HG03175 (cell line): ENCODE data around the gene IGF2BP2.
A peak's percentile ranks its signal among the peaks of the same experiment; 100 is the strongest.
"Not testable (repeated sequence)": the region's sequence is repeated elsewhere in the genome, so short reads cannot be mapped to it uniquely, and the experiment has no call there.

ENCODE experiments used
- ATAC-seq: cut with Tn5 transposase; IDR thresholded peaks from one replicate; pipeline ENCODE4 v1.9.1; 2021; ENCODE audit warnings: mild to moderate bottlenecking, moderate library complexity; ENCODE audit not compliant: unreplicated experiment

IGF2BP2 gene

DNA sequence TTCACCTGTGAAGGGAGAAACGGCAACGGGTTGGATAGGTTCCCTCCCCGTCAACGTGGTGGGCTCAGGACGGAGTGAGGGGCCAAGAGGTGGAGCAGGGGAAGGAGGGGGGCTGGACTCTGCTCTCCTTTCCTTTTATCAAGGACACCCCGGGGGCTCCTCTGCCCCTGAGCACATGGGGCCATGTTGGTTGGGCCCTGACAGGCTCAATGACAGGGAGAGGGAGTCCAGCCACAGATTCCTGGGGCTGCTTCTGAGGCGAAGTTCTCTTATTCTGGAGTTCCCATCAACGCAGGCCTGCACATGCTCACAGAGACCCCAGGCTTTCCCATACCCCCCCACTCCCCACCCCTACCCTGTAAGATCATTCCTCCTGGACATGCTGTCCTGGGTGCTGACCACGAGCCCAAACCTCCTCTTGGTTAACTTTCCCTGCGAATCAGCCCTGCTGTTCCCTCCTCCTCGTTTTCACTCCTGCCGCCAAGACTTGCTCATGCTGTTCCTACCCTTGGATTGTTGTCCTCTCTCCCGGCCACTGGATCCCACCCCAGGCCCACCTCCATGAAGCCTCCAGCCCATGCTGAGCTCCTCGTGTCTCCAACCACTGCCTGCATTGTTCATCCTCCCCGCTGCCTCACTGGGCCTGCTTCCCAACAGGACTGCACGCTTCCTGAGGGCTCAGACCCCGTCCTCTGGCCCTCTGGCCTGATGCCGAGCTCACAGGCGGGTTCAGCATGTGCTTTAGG is 177.5 kb downstream of the IGF2BP2 start:
- ATAC-seq: no peak

DNA sequence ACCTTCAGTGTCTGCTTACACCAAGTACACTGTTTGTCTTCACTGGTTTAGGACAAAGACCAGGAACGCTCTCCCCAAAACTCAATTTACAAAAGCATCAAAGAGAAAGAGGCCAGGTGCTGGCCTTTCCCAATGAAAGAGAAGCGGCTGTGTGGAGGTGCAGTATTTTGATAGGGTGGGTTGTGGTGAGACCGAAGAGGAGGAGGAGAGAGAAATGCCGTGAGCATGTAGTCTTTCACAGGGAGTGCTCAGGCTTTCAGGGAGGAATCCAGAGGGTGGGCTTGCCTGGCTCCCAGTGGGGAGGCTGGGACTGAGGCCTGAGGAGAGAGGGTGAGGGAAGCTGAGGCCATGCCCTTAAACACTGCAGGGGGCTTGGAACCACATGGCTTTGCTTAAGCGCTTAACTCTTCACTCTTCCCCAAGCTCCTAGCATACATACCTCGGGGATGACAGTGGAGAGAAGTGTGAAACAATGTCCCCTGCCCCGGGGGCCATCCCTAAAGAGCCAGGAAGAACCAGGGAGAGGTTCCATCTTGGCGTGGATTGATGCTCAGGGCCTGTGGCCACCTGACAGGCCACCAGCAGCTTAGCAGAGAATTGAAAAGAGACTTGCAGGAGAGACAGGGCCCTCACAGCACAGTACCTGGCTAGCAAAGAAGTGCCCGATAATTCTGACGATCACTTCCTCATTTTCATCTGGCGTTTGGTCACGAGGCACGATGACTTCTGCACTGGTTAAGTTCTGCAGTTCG is 178.3 kb downstream of the IGF2BP2 start:
- ATAC-seq: no peak

DNA sequence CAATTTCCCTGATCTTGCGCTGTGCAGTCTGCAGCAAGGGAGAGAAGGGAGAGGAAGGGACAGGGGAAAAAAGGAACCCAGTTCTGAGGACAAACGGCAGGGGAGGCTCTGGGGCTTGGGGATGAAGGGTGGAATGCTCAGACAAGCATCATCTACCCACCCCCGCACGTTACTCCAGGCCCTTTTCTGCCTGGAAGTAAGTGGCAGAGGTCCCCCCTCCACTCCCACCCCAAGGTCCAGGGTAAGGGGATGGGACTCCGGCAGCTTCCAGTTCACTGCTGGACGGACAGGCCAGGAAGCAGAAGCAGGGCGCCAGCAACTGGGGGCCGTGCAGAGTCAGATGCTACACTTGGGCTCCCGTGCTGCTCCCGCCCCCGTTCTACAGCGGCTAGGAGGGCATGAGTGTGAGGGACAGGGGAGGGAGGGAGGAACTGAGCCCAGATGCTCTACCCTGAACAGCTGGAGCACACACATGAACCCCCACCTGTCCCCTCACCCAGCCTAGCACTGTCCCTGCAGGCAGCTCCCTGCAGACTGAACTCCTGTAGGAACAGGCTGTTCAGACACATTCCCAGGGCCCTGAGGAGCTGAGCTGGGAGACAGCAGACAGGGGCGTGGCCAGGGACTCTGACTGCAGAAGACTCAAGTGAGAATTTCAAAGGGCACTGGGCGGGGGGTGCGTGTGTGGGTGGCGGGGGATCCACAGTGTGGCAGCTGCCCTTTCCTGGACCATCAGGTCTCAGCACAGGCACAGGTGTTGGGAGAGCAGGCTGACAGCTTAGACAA is 179.1 kb downstream of the IGF2BP2 start:
- ATAC-seq: no peak

DNA sequence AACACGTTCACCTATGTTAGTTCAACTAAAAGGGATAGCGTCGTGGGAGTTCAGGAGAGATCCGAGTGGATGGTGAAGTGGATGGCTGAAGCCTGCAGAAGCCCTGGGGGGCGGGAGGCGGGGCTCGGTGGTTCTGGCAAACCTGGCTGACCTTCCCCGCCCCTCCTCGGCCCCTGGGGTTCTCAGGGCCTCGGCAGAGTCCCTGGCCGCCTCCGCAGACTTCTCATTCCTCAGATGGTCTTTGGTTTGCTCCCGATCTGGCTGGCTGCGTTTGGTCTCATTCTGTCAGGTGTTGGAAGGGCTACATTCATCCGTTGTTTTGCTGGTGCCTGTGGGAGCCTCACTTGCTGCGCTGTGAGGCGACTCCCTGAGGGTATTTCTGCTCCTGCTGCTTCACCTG is 179.7 kb downstream of the IGF2BP2 start:
- ATAC-seq: not testable (repeated sequence)

DNA sequence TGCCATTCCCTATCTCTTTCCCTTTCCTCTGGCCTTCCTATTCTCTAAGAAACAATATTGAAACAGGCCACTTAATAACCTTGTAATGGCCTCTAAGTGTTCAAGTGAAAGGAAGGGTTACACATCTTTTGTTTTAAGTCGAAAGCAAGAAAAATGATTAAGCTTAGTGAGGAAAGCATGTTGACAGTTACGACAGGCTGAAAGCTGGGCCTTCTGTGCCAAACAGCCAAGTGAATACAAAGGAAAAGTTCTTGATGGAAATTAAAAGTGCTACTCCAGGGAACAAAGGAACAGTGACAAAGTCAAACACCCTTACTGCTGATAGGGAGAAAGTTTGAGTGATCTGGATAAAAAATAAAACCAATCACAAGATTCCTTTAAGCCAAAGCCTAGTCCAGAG is 184.5 kb downstream of the IGF2BP2 start:
- no peak for ATAC-seq

DNA sequence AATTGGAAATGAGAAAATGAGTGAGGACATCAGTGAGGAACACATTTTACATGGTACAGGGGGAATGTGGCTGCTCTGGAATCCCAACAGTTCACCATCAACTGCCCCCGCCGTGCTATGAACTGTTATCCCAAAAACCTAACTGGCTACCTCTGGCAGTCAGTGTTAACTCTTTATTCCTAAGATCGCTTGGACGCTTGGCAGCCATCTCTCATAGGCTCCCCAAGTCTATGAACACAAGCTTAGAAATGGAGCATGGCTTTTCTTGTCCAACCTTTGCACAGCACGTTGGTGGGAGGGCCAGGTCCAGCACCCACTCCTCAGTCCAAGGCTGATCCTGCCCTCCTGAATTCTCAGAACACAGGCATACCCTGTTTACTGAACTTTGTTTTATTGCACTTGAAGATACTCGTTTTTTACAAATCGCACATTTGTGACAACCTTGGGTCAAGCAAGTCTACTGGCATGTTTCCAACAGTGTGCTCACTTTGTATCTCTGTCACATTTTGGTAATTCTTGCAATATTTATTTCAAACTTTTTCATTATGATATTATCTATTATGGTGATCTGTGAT is 185.1 kb downstream of the IGF2BP2 start:
- no peak for ATAC-seq

DNA sequence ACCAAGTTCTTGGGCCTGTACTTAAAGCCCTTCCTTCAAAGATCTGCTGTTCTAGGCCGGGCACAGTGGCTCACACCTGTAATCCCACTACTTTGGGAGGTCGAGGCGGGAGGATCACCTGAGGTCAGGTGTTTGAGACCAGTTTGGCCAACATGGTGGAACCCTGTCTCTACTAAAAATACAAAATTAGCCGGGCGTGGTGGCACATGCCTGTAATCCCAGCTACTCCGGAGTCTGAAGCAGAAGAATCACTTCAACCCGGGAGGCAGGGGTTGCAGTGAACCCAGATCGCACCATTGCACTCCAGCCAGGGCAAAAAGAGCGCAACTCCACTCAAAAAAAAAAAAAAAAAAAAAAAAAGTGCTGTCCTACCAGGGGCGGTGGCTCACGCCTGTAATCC is 186.2 kb downstream of the IGF2BP2 start:
- ATAC-seq: not testable (repeated sequence)

DNA sequence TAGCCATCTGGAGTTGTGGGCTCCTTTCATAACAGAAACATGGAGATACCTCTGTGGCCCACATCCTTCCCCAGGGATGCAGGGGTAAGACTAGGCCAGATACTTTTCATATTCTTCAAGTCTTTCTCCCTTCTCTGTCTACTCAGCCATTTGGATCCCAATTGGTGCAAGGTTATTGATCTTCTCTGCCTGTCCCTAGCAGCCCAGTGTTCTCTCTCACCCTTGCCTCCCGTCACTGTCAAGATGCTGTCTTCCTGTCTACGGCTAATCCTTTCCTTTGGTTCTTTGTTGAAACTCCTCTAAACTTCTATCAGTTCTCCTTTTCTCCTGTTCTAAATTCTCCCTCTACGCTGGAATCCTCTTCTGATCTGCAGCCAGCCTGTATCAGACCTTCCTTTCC is 187.5 kb downstream of the IGF2BP2 start:
- no peak for ATAC-seq

DNA sequence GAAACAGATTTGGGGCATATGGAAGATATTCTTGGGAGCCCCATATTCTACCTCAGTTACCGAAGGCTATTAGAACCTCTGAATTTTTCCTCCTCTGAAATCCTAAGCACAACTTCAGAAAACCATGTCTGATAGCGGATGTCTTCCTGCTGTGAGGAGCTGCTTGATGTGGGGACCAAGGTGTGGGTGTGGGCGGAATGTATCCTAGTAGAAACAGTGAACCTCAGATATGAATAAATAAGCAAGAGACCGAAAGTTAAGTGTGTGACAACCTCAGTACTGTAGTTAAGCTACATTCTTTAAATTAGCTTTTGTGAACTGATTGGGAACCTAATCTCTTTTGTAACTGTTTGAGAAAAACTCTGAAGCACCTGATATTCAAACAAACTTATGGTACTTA is 191.8 kb downstream of the IGF2BP2 start:
- no peak for ATAC-seq

DNA sequence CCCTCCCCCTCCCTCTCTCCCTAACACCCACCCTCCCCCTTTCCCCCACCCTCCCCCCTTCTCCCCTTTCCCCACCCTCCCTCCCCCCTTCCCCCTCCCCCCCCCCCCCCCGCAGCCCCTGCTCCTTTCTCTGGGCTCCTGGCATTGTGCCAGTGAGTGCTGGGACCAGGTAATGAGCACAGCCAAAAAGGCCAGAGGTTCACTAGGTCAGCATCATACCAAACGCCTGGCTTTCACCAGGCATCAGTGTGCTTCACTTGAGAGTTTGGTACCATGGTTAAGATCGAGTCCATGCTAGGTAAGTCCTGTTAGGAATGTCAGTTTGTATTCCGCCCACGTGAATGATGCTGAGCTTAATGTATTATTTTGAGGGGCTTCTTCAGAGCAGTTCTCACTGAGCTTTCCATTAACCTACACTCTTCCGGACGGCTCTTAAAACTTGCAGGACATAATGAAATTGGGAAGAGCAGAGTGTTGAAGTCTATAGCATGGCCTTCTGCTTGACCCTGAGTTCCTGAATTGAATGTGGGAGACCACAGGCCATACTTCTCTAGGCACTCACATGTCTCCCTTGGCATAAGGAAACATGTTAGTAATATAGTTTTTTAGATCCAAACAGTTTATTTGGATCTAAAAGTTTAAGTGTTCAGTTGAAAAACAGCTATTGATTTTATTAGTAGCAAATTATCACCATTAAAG is 193.2 kb downstream of the IGF2BP2 start:
- ATAC-seq: no peak

DNA sequence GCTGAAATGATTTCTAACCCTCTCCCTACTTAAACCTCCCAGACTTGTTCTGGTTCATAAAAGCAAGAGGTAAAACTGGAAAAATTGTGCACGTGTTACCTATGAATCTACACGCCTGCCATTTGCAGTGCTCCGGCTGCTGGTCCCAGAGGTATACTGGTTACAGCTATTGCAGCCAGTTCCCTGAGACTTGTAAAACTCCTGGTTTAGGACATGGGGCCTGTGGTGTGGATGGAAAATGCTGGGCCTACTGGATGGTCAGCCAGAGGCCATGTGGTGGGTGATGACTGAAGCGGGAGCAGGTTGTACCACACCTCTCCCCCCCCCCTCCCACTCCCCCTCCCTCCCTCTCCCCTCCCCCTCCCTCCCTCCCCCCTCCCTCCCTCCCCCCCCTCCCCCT is 193.7 kb downstream of the IGF2BP2 start:
- ATAC-seq: no peak

DNA sequence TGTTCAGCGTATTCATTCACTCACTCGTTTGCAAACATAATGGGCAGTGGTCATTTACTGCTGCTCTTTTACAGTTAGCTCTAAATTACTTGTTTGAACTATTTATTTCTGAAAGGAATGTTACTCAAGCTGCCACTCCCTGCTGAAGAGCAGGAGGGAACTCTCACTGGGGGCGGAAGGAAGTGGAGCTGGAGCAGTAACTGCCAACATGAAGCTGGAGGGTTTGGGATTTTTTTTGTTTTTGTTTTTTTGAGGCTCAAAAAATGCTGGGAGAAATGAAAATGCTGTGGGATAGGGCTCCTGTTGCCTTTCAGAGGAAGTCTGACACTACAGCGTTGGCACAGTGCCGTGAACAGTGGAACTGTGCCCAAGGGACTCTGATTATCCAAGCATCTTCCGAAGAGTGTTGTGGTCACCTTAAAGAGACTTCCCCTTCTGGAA is 194.6 kb downstream of the IGF2BP2 start:
- no peak for ATAC-seq

DNA sequence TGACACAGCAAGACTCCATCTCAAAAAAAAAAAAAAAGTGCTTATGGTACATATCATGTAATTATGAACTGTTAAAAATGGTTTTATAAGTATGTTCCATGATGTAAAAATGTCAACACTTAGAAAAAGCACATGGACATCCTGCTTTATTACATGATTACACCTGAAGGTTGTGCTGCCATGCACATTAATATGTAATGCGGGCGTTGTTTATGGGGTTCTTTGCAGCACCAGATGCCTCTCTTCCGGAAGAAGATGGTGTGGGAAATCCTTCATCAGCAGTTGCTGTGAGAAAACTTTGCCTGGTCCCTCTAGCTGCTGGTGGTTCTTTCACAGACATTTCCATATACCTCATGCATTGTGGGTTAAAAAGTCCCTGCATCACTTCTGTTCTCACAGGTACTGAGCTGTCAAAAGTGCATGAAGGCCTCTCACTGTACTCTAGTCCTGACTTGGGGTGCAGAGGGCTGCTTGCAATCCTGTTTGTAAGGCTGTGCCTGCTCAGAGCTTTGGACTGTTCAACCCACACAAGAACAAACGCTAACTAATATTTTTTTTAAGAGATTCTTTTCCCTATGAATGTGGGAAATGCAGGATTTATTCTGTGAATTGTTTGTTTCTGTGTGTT is 195.2 kb downstream of the IGF2BP2 start:
- ATAC-seq: no peak

DNA sequence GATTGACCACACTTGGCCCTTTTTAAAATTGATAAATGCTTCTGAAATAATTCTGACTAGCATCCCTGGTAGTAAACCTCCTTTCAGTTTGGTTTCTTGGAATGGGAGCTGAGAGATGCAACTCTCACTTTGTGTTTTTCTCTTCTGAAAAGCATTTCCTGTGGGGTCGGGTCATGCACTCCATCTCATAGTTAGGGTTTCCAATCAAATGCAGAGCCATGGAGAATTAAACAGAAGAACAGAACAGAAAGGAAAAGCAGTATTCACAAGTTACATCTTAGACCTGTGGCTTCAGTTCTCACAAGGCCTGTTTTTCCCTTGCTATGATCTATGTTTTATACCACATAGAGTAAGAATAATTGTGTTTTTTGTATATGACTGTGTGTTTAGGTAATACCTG is 199.1 kb downstream of the IGF2BP2 start:
- no peak for ATAC-seq

DNA sequence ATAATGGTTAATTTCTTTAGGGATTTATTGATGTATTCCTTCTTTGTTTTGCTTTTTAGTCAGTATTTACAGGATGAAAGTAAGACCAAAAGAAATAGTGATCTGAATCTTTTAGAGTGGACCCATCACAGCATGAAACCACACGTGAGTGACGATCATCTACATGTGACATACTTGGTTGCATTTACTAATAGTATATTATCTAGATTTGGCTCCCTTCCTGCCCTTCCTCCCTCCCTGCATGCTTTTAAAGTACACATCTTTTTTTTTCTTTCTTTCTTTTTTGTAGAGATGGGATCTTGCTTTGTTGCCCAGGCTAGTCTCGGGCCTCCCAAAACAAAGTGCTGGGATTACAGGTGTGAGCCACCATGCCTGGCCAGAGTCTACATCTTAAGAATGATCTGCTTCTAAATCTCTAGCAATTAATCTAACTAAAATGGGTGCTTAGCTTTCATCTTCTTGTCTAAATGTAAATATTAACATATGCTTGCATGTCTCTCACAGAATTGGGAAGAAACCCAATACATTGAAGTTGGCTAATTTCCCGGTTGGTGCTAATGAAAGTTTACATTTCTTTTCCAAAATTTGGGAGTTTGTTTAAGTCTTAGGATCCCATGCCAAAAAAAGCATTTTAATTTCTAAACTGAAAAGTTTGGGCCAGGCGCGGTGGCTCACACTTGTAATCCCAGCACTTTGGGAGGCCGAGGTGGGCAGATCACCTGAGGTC is 200.7 kb downstream of the IGF2BP2 start:
- ATAC-seq: no peak

DNA sequence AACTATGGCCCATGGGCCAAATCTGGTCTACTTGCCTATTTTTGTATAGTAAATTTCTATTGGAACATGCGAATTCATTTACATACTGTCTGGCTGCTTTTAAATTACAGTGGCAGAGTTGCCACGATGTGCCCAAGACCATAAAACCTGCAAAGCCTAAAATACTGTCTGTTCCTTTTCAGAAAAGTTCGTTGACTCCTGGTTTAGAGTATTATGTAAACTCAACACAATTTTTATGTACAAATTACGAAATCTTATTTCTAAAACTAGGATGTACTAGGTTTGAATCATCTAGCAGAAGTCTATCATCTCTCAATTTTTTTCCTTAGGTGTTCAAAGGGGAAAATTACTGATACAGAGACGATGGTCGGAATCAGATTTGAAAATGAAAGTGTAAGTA is 211.8 kb downstream of the IGF2BP2 start:
- ATAC-seq: no peak

DNA sequence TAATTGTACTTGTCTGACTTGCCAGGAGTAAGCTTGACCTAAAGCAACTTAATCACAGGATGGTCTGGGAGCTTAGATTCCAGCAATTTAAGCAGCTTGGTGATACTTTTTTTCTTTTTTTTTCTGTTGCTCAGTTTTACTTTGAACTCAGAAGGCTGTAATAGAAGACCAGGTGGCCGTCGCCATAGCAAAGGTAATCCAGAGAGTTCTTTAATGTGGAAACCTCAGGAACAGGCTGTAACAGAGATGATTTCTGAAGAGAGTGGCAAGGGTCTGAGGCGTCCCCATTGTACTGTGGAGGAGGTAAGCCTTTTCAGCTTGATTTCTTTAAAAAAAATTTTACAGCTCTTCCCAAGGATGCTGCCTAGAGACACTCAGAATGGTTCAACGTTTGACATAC is 218.6 kb downstream of the IGF2BP2 start:
- no peak for ATAC-seq

DNA sequence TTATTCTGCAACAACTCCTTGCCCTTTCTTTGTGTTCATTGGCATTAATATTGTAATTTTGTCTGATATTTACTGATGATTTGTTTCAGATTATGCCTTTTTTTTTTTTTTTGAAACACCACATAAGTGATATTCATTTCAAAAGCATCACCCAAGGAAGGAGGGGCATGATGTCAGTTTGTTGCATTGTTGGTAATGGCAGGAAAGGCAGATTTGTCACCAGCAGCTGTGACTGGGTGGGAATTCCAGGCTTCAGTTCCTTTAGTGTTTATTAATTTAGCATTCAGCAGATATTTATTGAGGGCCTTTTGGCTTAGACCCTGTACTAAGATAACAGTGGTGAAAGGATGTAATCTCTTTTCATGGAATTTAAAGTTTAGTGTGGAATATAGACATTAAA is 219.3 kb downstream of the IGF2BP2 start:
- ATAC-seq: no peak

DNA sequence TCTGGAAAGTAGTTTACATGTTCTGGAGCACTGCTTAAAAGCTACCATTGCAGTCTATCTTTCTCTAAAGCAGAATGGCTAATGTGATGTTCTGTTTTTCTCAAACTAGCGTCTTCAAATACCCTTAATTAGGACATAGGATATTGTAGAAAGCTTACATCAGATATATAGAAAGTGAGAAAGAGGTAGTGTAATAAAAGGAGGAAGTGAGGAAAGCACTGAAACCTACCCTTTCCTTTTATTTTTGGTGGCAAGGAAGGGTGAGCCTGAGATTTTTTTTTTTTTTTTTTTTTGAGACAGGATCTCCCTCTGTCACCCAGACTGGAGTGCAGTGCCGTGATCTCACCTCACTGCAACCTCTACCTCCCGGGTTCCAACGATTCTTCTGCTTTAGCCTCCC is 229.3 kb downstream of the IGF2BP2 start:
- peak; percentile 63 for ATAC-seq

DNA sequence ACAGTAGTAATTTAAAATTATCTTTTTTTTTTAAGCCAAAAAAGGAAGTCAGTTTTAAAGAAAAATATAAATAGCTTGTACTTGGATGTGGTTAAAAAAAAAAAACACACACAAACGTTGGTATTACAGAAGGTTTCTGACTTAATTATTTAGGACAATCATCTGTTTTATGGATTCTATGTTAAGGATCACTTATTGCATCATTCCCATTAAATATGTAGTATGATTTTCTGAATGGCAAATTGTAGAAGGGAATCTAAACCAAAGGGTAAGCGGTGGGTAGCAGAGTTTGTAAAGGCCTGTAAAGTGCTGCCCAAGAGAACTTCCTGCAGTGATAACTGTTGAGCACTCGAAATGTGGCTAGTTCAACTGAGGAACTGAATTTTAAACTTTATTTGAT is 230.8 kb downstream of the IGF2BP2 start:
- ATAC-seq: no peak
